Astrocyte (in vitro differentiated cells and primary cell): ENCODE results near the gene ZNF326. TPM values are rescaled to one million over a fixed set of nuclear protein-coding genes. Genes with fewer than 3 reads are reported as not detected.

Experiments used
- DNase-seq: peaks from one replicate; pipeline ENCODE4 v3.0.0-alpha.2; 2010; ENCODE audit warnings: low read depth
- FAIRE-seq: peaks from 2 replicates; lab custom pipeline; 2011; peaks lifted over from hg19 to GRCh38; lab: Jason Lieb, UNC
- H2AFZ ChIP-seq: 2 replicates; pipeline ENCODE4 v1.6.0; 2012; ENCODE audit warnings: low read depth, low read length, inconsistent platforms
- H3K27ac ChIP-seq: 2 replicates; pipeline ENCODE4 v1.5.1; 2011; ENCODE audit warnings: low read depth, low read length, inconsistent platforms
- H3K27me3 ChIP-seq: 2 replicates; pipeline ENCODE4 v1.6.0; 2011; ENCODE audit warnings: low read length, inconsistent platforms; ENCODE audit not compliant: insufficient read depth
- H3K36me3 ChIP-seq: 2 replicates; pipeline ENCODE4 v1.5.1; 2011; ENCODE audit warnings: low read length, inconsistent platforms; ENCODE audit not compliant: insufficient read depth
- H3K4me1 ChIP-seq: 2 replicates; pipeline ENCODE4 v1.5.1; 2011; ENCODE audit warnings: low read length, inconsistent platforms; ENCODE audit not compliant: insufficient read depth
- H3K4me2 ChIP-seq: 2 replicates; pipeline ENCODE4 v1.6.0; 2012; ENCODE audit warnings: low read length, inconsistent platforms
- H3K4me3 ChIP-seq: 2 replicates; pipeline ENCODE4 v1.5.1; 2011; ENCODE audit warnings: low read depth, mild to moderate bottlenecking, low read length, inconsistent platforms; ENCODE audit not compliant: insufficient read depth
- H3K79me2 ChIP-seq: 2 replicates; pipeline ENCODE4 v1.6.0; 2012; ENCODE audit warnings: mild to moderate bottlenecking, low read length, inconsistent platforms; ENCODE audit not compliant: insufficient read depth
- H3K9ac ChIP-seq: 2 replicates; pipeline ENCODE4 v1.6.0; 2012; ENCODE audit warnings: mild to moderate bottlenecking, low read length, inconsistent platforms
- H3K9me3 ChIP-seq: 2 replicates; pipeline ENCODE4 v1.5.1; 2012; ENCODE audit warnings: low read depth, mild to moderate bottlenecking, low read length, inconsistent platforms; ENCODE audit not compliant: insufficient read depth
- H4K20me1 ChIP-seq: 2 replicates; pipeline ENCODE4 v1.6.0; 2012; ENCODE audit warnings: low read length, inconsistent platforms; ENCODE audit not compliant: insufficient read depth
- H3K27ac Mint-ChIP-seq: one replicate; pipeline ENCODE4 v1.8.0; 2021; ENCODE audit warnings: mild to moderate bottlenecking, mixed read lengths; ENCODE audit not compliant: unreplicated experiment
- H3K27me3 Mint-ChIP-seq: one replicate; pipeline ENCODE4 v1.8.0; 2021; ENCODE audit warnings: low read depth, mixed read lengths; ENCODE audit not compliant: unreplicated experiment
- H3K36me3 Mint-ChIP-seq: one replicate; pipeline ENCODE4 v1.8.0; 2021; ENCODE audit warnings: low read depth, mixed read lengths; ENCODE audit not compliant: unreplicated experiment
- H3K4me1 Mint-ChIP-seq: one replicate; pipeline ENCODE4 v1.8.0; 2021; ENCODE audit warnings: low read depth, mixed read lengths; ENCODE audit not compliant: unreplicated experiment
- H3K4me3 Mint-ChIP-seq: one replicate; pipeline ENCODE4 v1.8.0; 2021; ENCODE audit warnings: mild to moderate bottlenecking, moderate library complexity, mixed read lengths; ENCODE audit not compliant: unreplicated experiment
- H3K9me3 Mint-ChIP-seq: one replicate; pipeline ENCODE4 v1.8.0; 2021; ENCODE audit warnings: mild to moderate bottlenecking, mixed read lengths; ENCODE audit not compliant: unreplicated experiment
- EZH2 ChIP-seq: IDR thresholded peaks from 2 replicates; pipeline ENCODE4 v1.6.1; 2012; ENCODE audit warnings: mild to moderate bottlenecking, low read length, inconsistent platforms; ENCODE audit not compliant: insufficient read depth
- total RNA-seq: library from RNA; stranded (reverse); gene quantifications from 2 replicates; pipeline ENCODE4 v1.2.1, GENCODE V29; 2021
- TF ChIP-seq, protein P1 (sequence below): IDR thresholded peaks from 2 replicates; pipeline ENCODE4 v1.5.1; 2011; ENCODE audit warnings: low read depth, mild to moderate bottlenecking, inconsistent platforms, low read length, moderate library complexity; ENCODE audit not compliant: insufficient read depth

ZNF326 gene
- total RNA-seq, 1 donor from 2014 or later: 27.7 TPM

DNA sequence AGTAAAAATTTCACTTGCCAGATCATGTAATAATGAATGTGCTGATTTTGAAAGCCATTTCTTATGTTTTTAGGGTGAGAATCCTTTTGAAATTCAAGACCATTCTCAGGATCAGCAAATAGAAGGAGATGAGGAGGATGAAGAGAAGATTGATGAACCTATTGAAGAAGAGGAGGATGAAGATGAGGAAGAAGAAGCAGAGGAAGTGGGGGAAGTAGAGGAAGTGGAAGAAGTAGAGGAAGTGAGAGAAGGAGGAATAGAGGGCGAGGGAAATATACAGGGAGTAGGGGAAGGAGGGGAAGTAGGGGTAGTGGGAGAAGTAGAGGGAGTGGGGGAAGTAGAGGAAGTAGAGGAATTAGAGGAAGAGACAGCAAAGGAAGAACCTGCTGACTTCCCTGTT is 32.4 kb downstream of the ZNF326 start:
- Mint-ChIP-seq H3K4me3 (no peak overlapping the region), H3K36me3 (peaks cover 44% of the 10 kb centered on the region), H3K27ac (no peak overlapping the region), H3K4me1 (peaks cover 4% of the 10 kb centered on the region), H3K27me3 (no peaks in the 10 kb centered on the region), H3K9me3 (peaks cover 22% of the 10 kb centered on the region)
- Histone ChIP-seq H3K9me3 (peaks cover 10% of the 10 kb centered on the region), H3K79me2 (no peaks in the 10 kb centered on the region), H3K9ac (no peak overlapping the region), H4K20me1 (peaks cover 3% of the 10 kb centered on the region), H3K4me1 (no peaks in the 10 kb centered on the region), H3K4me2 (no peak overlapping the region), H3K27me3 (no peaks in the 10 kb centered on the region), H3K4me3 (no peak overlapping the region), H3K36me3 (peaks cover 35% of the 10 kb centered on the region), H2AFZ (no peak overlapping the region), H3K27ac (no peak overlapping the region)
- FAIRE-seq (no peak), DNase-seq (no peak)
- TF ChIP-seq EZH2: no peak
- TF ChIP-seq, protein P1, sequence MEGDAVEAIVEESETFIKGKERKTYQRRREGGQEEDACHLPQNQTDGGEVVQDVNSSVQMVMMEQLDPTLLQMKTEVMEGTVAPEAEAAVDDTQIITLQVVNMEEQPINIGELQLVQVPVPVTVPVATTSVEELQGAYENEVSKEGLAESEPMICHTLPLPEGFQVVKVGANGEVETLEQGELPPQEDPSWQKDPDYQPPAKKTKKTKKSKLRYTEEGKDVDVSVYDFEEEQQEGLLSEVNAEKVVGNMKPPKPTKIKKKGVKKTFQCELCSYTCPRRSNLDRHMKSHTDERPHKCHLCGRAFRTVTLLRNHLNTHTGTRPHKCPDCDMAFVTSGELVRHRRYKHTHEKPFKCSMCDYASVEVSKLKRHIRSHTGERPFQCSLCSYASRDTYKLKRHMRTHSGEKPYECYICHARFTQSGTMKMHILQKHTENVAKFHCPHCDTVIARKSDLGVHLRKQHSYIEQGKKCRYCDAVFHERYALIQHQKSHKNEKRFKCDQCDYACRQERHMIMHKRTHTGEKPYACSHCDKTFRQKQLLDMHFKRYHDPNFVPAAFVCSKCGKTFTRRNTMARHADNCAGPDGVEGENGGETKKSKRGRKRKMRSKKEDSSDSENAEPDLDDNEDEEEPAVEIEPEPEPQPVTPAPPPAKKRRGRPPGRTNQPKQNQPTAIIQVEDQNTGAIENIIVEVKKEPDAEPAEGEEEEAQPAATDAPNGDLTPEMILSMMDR: no peak

DNA sequence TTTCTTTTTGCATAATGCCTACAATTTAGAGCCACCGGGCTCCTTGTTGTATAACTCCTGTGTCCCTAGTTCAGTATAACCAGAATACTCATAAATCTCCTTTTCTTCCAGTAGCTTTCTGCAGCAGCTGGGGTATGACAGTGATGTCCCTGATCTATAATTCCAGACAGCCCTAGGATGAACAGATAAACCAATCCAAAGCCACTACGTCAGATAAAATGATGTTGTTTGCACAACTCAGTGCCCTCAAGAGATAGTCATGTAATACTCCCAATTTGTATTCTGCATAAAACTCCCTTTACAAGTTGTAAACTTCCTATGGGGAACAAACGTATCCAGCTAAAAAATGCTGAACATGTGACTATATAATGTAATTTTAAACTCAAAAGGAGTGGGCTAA is 44.7 kb downstream of the ZNF326 start:
- no peak overlapping the region for H3K27ac ChIP-seq
- H4K20me1 ChIP-seq: no peaks in the 10 kb centered on the region
- no peaks in the 10 kb centered on the region for H3K79me2 ChIP-seq
- H3K4me1 ChIP-seq: no peaks in the 10 kb centered on the region
- Mint-ChIP-seq H3K4me1 (peaks cover 8% of the 10 kb centered on the region), H3K27ac (no peak overlapping the region), H3K27me3 (no peaks in the 10 kb centered on the region), H3K9me3 (no peaks in the 10 kb centered on the region), H3K36me3 (no peaks in the 10 kb centered on the region), H3K4me3 (no peak overlapping the region)
- no peak overlapping the region for H3K9ac ChIP-seq
- no peak overlapping the region for H2AFZ ChIP-seq
- H3K36me3 ChIP-seq: no peaks in the 10 kb centered on the region
- FAIRE-seq (no peak), DNase-seq (no peak)
- H3K27me3 ChIP-seq: no peaks in the 10 kb centered on the region
- TF ChIP-seq EZH2: no peak
- TF ChIP-seq, protein P1: no peak
- H3K4me2 ChIP-seq: no peak overlapping the region
- H3K4me3 ChIP-seq: no peak overlapping the region
- no peaks in the 10 kb centered on the region for H3K9me3 ChIP-seq

DNA sequence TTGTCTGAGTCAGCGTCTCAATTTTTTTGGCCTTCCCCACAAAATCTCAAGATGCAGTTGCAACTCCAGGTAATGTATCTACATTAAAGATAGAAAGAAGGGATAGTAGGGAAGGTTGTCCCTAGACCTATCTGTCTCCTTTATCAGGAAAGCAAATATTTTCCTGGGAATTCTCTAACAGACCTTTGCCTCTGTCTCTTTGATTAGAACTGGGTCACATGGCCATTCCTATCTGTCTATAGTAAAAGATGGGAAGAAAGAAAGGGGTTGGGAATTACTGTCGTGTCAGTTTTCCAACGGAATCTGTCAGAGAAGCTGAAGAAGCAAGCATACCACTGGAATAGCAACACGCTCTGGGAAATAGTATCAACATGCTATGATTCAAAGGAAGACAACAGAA is 48.7 kb downstream of the ZNF326 start:
- FAIRE-seq: no peak
- H3K27me3 Mint-ChIP-seq: no peaks in the 10 kb centered on the region
- peaks cover 8% of the 10 kb centered on the region for H3K4me1 Mint-ChIP-seq
- Histone ChIP-seq H3K9ac (no peak overlapping the region), H3K27me3 (no peaks in the 10 kb centered on the region), H3K27ac (no peak overlapping the region), H3K36me3 (no peaks in the 10 kb centered on the region), H2AFZ (no peak overlapping the region), H3K9me3 (no peaks in the 10 kb centered on the region), H3K4me1 (no peaks in the 10 kb centered on the region), H3K4me3 (no peak overlapping the region), H3K4me2 (no peak overlapping the region), H4K20me1 (no peaks in the 10 kb centered on the region), H3K79me2 (no peaks in the 10 kb centered on the region)
- no peaks in the 10 kb centered on the region for H3K9me3 Mint-ChIP-seq
- H3K36me3 Mint-ChIP-seq: no peaks in the 10 kb centered on the region
- no peak for TF ChIP-seq EZH2
- TF ChIP-seq, protein P1: no peak
- no peak overlapping the region for H3K4me3 Mint-ChIP-seq
- DNase-seq: no peak
- H3K27ac Mint-ChIP-seq: no peak overlapping the region
